ENCODE measurements around the gene RHBDF1.

RHBDF1 gene

GRCh38 chr16:72561-73548 is at the start of gene RHBDF1:
RHBDF1 (minus strand) TSS chr16:72631; CDS start chr16:65015, 7,616 bp downstream.
- peak; percentile 27 for ATAC-seq
- H3K4me1 Mint-ChIP-seq, result peaks cover 22% of the 10 kb centered on the region
- no peak for DNase-seq
- H3K27ac Mint-ChIP-seq, result no peak within 1 kb of the TSS
- no peaks in the 10 kb centered on the region for H3K9me3 Mint-ChIP-seq
- peaks cover 69% of the 10 kb centered on the region for H3K27me3 Mint-ChIP-seq
- H3K4me3 Mint-ChIP-seq, result peak within 1 kb of the TSS; percentile 56 to 84

GRCh38 chr16:120756-121155 is 48.3 kb upstream of the RHBDF1 start:
- H3K27ac Mint-ChIP-seq, result no peak overlapping the region
- DNase-seq (no peak), ATAC-seq (no peak)
- peaks cover 2% of the 10 kb centered on the region for H3K4me1 Mint-ChIP-seq
- H3K9me3 Mint-ChIP-seq, result no peaks in the 10 kb centered on the region
- no peaks in the 10 kb centered on the region for H3K27me3 Mint-ChIP-seq
- H3K4me3 Mint-ChIP-seq, result no peak overlapping the region

- H3K27me3 Mint-ChIP-seq, result no peaks in the 10 kb centered on the region
- DNase-seq (no peak), ATAC-seq (no peak)
- no peak overlapping the region for H3K4me3 Mint-ChIP-seq
- no peaks in the 10 kb centered on the region for H3K9me3 Mint-ChIP-seq
- no peak overlapping the region for H3K27ac Mint-ChIP-seq
- H3K4me1 Mint-ChIP-seq, result no peaks in the 10 kb centered on the region
These were observed 47.5 kb upstream of the RHBDF1 start for GRCh38 chr16:119835-120491.

- Mint-ChIP-seq H3K27me3 (no peaks in the 10 kb centered on the region), H3K9me3 (no peaks in the 10 kb centered on the region), H3K4me1 (no peaks in the 10 kb centered on the region), H3K4me3 (no peak overlapping the region), H3K27ac (no peak overlapping the region)
- no peak for DNase-seq
- no peak for ATAC-seq
These were observed 46.9 kb upstream of the RHBDF1 start for GRCh38 chr16:119295-119694.

- no peaks in the 10 kb centered on the region for H3K9me3 Mint-ChIP-seq
- DNase-seq (no peak), ATAC-seq (no peak)
- H3K4me1 Mint-ChIP-seq, result peaks cover 4% of the 10 kb centered on the region
- H3K27me3 Mint-ChIP-seq, result no peaks in the 10 kb centered on the region
- H3K27ac Mint-ChIP-seq, result no peak overlapping the region
- no peak overlapping the region for H3K4me3 Mint-ChIP-seq
These were observed 46.4 kb upstream of the RHBDF1 start for GRCh38 chr16:118857-119256.

GRCh38 chr16:117379-118365 is 45.2 kb upstream of the RHBDF1 start:
- H3K27me3 Mint-ChIP-seq, result no peaks in the 10 kb centered on the region
- H3K9me3 Mint-ChIP-seq, result no peaks in the 10 kb centered on the region
- H3K27ac Mint-ChIP-seq, result no peak overlapping the region

GRCh38 chr16:116015-116414 is 43.6 kb upstream of the RHBDF1 start:
- H3K27me3 Mint-ChIP-seq, result no peaks in the 10 kb centered on the region
- H3K4me3 Mint-ChIP-seq, result no peak overlapping the region
- H3K27ac Mint-ChIP-seq, result no peak overlapping the region
- no peak for DNase-seq
- no peak for ATAC-seq
- no peaks in the 10 kb centered on the region for H3K9me3 Mint-ChIP-seq
- peaks cover 10% of the 10 kb centered on the region for H3K4me1 Mint-ChIP-seq

More at GRCh38 chr16:117379-118365, 45.2 kb upstream of the RHBDF1 start:
- peak; percentile 86 for ATAC-seq
- peaks cover 10% of the 10 kb centered on the region for H3K4me1 Mint-ChIP-seq
- H3K4me3 Mint-ChIP-seq, result no peak overlapping the region
- DNase-seq, result peak; percentile 58 to 64

- ATAC-seq, result no peak
- DNase-seq, result no peak
- peaks cover 10% of the 10 kb centered on the region for H3K4me1 Mint-ChIP-seq
- no peaks in the 10 kb centered on the region for H3K9me3 Mint-ChIP-seq
- no peaks in the 10 kb centered on the region for H3K27me3 Mint-ChIP-seq
- no peak overlapping the region for H3K4me3 Mint-ChIP-seq
- H3K27ac Mint-ChIP-seq, result no peak overlapping the region
These were observed 41.9 kb upstream of the RHBDF1 start for GRCh38 chr16:114327-114726.

- Mint-ChIP-seq H3K9me3 (no peaks in the 10 kb centered on the region), H3K4me1 (peaks cover 10% of the 10 kb centered on the region), H3K27me3 (no peaks in the 10 kb centered on the region), H3K27ac (no peak overlapping the region), H3K4me3 (no peak overlapping the region)
- DNase-seq (no peak), ATAC-seq (no peak)
These were observed 39.9 kb upstream of the RHBDF1 start for GRCh38 chr16:112153-112840.

- H3K4me3 Mint-ChIP-seq, result no peak overlapping the region
- DNase-seq, result peak; percentile 54 to 56
- H3K27me3 Mint-ChIP-seq, result no peaks in the 10 kb centered on the region
- H3K27ac Mint-ChIP-seq, result no peak overlapping the region
- peak; percentile 84 for ATAC-seq
- no peaks in the 10 kb centered on the region for H3K4me1 Mint-ChIP-seq
- H3K9me3 Mint-ChIP-seq, result no peaks in the 10 kb centered on the region
These were observed 34.3 kb upstream of the RHBDF1 start for GRCh38 chr16:106623-107324.

GRCh38 chr16:105521-105920 is 33.1 kb upstream of the RHBDF1 start:
- DNase-seq (no peak), ATAC-seq (no peak)
- H3K4me1 Mint-ChIP-seq, result no peaks in the 10 kb centered on the region
- no peak overlapping the region for H3K4me3 Mint-ChIP-seq
- no peak overlapping the region for H3K27ac Mint-ChIP-seq
- no peaks in the 10 kb centered on the region for H3K9me3 Mint-ChIP-seq
- H3K27me3 Mint-ChIP-seq, result no peaks in the 10 kb centered on the region

- no peaks in the 10 kb centered on the region for H3K27me3 Mint-ChIP-seq
These were observed 32.5 kb upstream of the RHBDF1 start for GRCh38 chr16:104928-105327.

GRCh38 chr16:104355-104754 is 31.9 kb upstream of the RHBDF1 start:
- Mint-ChIP-seq H3K27me3 (no peaks in the 10 kb centered on the region), H3K4me1 (no peaks in the 10 kb centered on the region), H3K9me3 (no peaks in the 10 kb centered on the region), H3K27ac (no peak overlapping the region), H3K4me3 (no peak overlapping the region)
- no peak for ATAC-seq
- DNase-seq, result no peak

More at GRCh38 chr16:104928-105327, 32.5 kb upstream of the RHBDF1 start:
- Mint-ChIP-seq H3K4me3 (no peak overlapping the region), H3K27ac (no peak overlapping the region), H3K9me3 (no peaks in the 10 kb centered on the region), H3K4me1 (no peaks in the 10 kb centered on the region)
- no peak for ATAC-seq
- no peak for DNase-seq
